K562 (cell line): ENCODE results near the gene KRT1. TPM values are rescaled to one million over a fixed set of nuclear protein-coding genes. Genes with fewer than 3 reads are reported as not detected.

ENCODE experiments used
- ATAC-seq: fragments of 200-7000 bp; cut with Tn5 transposase; 3 replicates; pipeline ENCODE4 v1.9.1; 2020; ENCODE audit warnings: moderate library complexity
- BruUV-seq: library from RNA; stranded (reverse); fragments of 400-500 nt; replicated peaks from 2 replicates; lab custom pipeline; 2021; lab: Mats Ljungman, UMichigan
- CTCF ChIA-PET: fragments of 300-600 bp; formaldehyde crosslinking; extraction: SDS; loops from one replicate; lab custom pipeline; 2021; ENCODE audit warnings: low intra/inter-chr PET ratio; lab: Yijun Ruan, JAX
- POLR2A ChIA-PET: fragments of 300-600, 350-650 bp; sonication (Branson Sonifier 250); formaldehyde crosslinking; extraction: SDS; loops from one replicate; lab custom pipeline; 2021; ENCODE audit warnings: antibody characterized with exemption, inconsistent platforms; lab: Yijun Ruan, JAX
- DNase-seq, 4 experiments: peaks; one replicate each; pipeline versions ENCODE4 v3.0.0 to v3.0.0-alpha.2; 2011 to 2018; ENCODE audit warnings: low spot score in 3 of 4, mixed read lengths in 3 of 4; ENCODE audit errors: extremely low read depth in 1 of 4
- FAIRE-seq: peaks from 2 replicates; lab custom pipeline; 2011; peaks lifted over from hg19 to GRCh38; lab: Jason Lieb, UNC
- H2AFZ ChIP-seq: 2 replicates; pipeline ENCODE4 v1.6.0; 2011; ENCODE audit warnings: low read depth, low read length, control low read depth, inconsistent platforms
- H3K27ac ChIP-seq: fragments of 200-600 bp; 3 replicates; pipeline ENCODE4 v1.8.0; 2011; ENCODE audit warnings: low read depth, mild to moderate bottlenecking, control low read depth, inconsistent platforms, low read length, moderate library complexity, mixed read lengths; ENCODE audit errors: extremely low read depth
- H3K27me3 ChIP-seq, 2 experiments: fragments of 300-600 bp in 1 of 2; 2 replicates in 1 of 2; 3 replicates in 1 of 2; pipeline versions ENCODE4 v1.6.0 to v1.8.0; 2011; ENCODE audit warnings: inconsistent platforms in 2 of 2, low read length in 2 of 2, mild to moderate bottlenecking in 1 of 2, mixed read lengths in 1 of 2, moderate library complexity in 1 of 2; ENCODE audit not compliant: control insufficient read depth in 2 of 2, insufficient read depth in 2 of 2
- H3K36me3 ChIP-seq: fragments of 300-600 bp; 3 replicates; pipeline ENCODE4 v1.8.0; 2011; ENCODE audit warnings: mild to moderate bottlenecking, low read length, inconsistent platforms; ENCODE audit not compliant: control insufficient read depth, insufficient read depth
- H3K4me1 ChIP-seq, 2 experiments: fragments of 200-600 bp in 1 of 2; replicated peaks in 1 of 2; 2 replicates in 1 of 2; 3 replicates in 1 of 2; pipeline versions ENCODE4 v1.5.1 to v1.8.0; 2011; ENCODE audit warnings: inconsistent platforms in 2 of 2, low read length in 2 of 2, mild to moderate bottlenecking in 1 of 2, mixed read lengths in 1 of 2, moderate library complexity in 1 of 2; ENCODE audit not compliant: control insufficient read depth in 2 of 2, insufficient read depth in 2 of 2
- H3K4me2 ChIP-seq: 2 replicates; pipeline ENCODE4 v1.6.1; 2011; ENCODE audit warnings: low read length, control low read depth, inconsistent platforms, mixed read lengths; ENCODE audit not compliant: insufficient read depth
- H3K4me3 ChIP-seq: fragments of 200-600 bp; sonication (generic), shearing (Covaris generic); 2 replicates; pipeline ENCODE4 v1.5.1; 2016; ENCODE audit warnings: control low read depth, inconsistent platforms
- H3K79me2 ChIP-seq: fragments of 200-600 bp; 3 replicates; pipeline ENCODE4 v1.8.0; 2011; ENCODE audit warnings: low read length, inconsistent platforms; ENCODE audit not compliant: control insufficient read depth, insufficient read depth
- H3K9ac ChIP-seq, 2 experiments: 2 replicates each; pipeline versions ENCODE4 v1.6.0 to v1.6.1; 2011; ENCODE audit warnings: low read depth in 2 of 2, low read length in 2 of 2, control low read depth in 1 of 2, inconsistent platforms in 1 of 2, mild to moderate bottlenecking in 1 of 2, mixed read lengths in 1 of 2; ENCODE audit not compliant: insufficient read depth in 1 of 2
- H3K9me1 ChIP-seq: one replicate; pipeline ENCODE4 v1.6.0; 2011; ENCODE audit warnings: inconsistent platforms, mild to moderate bottlenecking, low read length, moderate library complexity; ENCODE audit not compliant: control insufficient read depth, insufficient read depth
- H3K9me3 ChIP-seq: replicated peaks from 2 replicates; pipeline ENCODE4 v1.5.1; 2011; ENCODE audit warnings: low read depth, low read length, inconsistent platforms; ENCODE audit not compliant: control insufficient read depth, insufficient read depth
- H4K20me1 ChIP-seq: replicated peaks from 2 replicates; pipeline ENCODE4 v1.6.1; 2011; ENCODE audit warnings: low read length, inconsistent platforms, mixed read lengths; ENCODE audit not compliant: control insufficient read depth, insufficient read depth
- CEBPG ChIP-seq, 3 experiments: fragments of 200-800 bp in 1 of 3; sonication (Bioruptor generic) in 1 of 3; sonication (generic) in 1 of 3; formaldehyde crosslinking in 1 of 3; IDR thresholded peaks in 2 of 3; conservative IDR thresholded peaks in 1 of 3; 2 replicates each; pipeline versions ENCODE4 v1.6.1 to v1.8.0; 2016 to 2022; ENCODE audit warnings: missing compliant biosample characterization in 2 of 3, missing genetic modification characterization in 2 of 3, mild to moderate bottlenecking in 1 of 3, missing genetic modification reagents in 1 of 3
- EZH2 ChIP-seq: IDR thresholded peaks from 2 replicates; pipeline ENCODE4 v1.6.1; 2012; ENCODE audit warnings: low read depth, mild to moderate bottlenecking, inconsistent platforms, low read length, borderline replicate concordance
- HMGXB4 ChIP-seq: sonication (generic); formaldehyde crosslinking; IDR thresholded peaks from 2 replicates; pipeline ENCODE4 v1.8.1; 2023; ENCODE audit warnings: mild to moderate bottlenecking, missing genetic modification reagents
- KDM1A ChIP-seq, 2 experiments: fragments of 450-650 bp; IDR thresholded peaks; 2 replicates each; pipeline ENCODE4 v1.6.1; 2016; ENCODE audit warnings: mild to moderate bottlenecking in 2 of 2
- LCOR ChIP-seq: sonication (generic); formaldehyde crosslinking; IDR thresholded peaks from 2 replicates; pipeline ENCODE4 v1.8.0; 2022; ENCODE audit warnings: mild to moderate bottlenecking, missing genetic modification reagents
- MEIS2 ChIP-seq: fragments of 450-650 bp; IDR thresholded peaks from 2 replicates; pipeline ENCODE4 v1.6.1; 2014; ENCODE audit warnings: mild to moderate bottlenecking; ENCODE audit not compliant: partially characterized antibody
- MYC ChIP-seq, 2 experiments: fragments of 250-450 bp in 1 of 2; sonication (Bioruptor Pico) in 1 of 2; IDR thresholded peaks; 2 replicates each; pipeline versions ENCODE4 v1.5.1 to v1.6.1; 2012 to 2021; ENCODE audit warnings: low read depth in 2 of 2, borderline replicate concordance in 1 of 2, improper control_type of control experiment in 1 of 2, low read length in 1 of 2, mild to moderate bottlenecking in 1 of 2, moderate library complexity in 1 of 2
- POLR2H ChIP-seq: IDR thresholded peaks from 2 replicates; pipeline ENCODE4 v1.6.1; 2016; ENCODE audit warnings: missing genetic modification characterization, low read depth, mild to moderate bottlenecking, control low read depth, missing compliant biosample characterization, moderate library complexity
- RCOR1 ChIP-seq, 2 experiments: IDR thresholded peaks; 2 replicates each; pipeline ENCODE4 v1.6.1; 2012; ENCODE audit warnings: low read depth in 2 of 2, low read length in 2 of 2, borderline replicate concordance in 1 of 2, improper control_type of control experiment in 1 of 2
- SLC30A9 ChIP-seq: fragments of 250-450 bp; sonication (Bioruptor Pico); IDR thresholded peaks from 2 replicates; pipeline ENCODE4 v1.8.0; 2022; ENCODE audit warnings: mild to moderate bottlenecking, moderate library complexity
- SMARCA4 ChIP-seq: fragments of 450-650 bp; IDR thresholded peaks from 2 replicates; pipeline ENCODE4 v1.6.1; 2016
- SMARCA5 ChIP-seq: fragments of 450-650 bp; IDR thresholded peaks from 2 replicates; pipeline ENCODE4 v1.6.1; 2016
- ZBTB17 ChIP-seq: fragments of 450-650 bp; formaldehyde crosslinking; IDR thresholded peaks from 2 replicates; pipeline ENCODE4 v1.4.0; 2020; ENCODE audit warnings: mild to moderate bottlenecking
- ZNF311 ChIP-seq: fragments of 250-450 bp; sonication (Bioruptor Pico); IDR thresholded peaks from 2 replicates; pipeline ENCODE4 v1.4.0; 2020; ENCODE audit warnings: mild to moderate bottlenecking, moderate library complexity
- ZNF316 ChIP-seq: fragments of 450-650 bp; IDR thresholded peaks from 2 replicates; pipeline ENCODE4 v1.6.1; 2016
- ZNF583 ChIP-seq: fragments of 250-450 bp; sonication (Bioruptor Pico); IDR thresholded peaks from 2 replicates; pipeline ENCODE4 v1.4.0; 2020
- WGBS: fragments of 100-300 bp; shearing (Covaris generic); methylation state at CpG from one replicate; pipeline ENCODE4 v1.1.6; 2016; ENCODE audit warnings: low coverage, mixed read lengths; ENCODE audit not compliant: insufficient coverage; ENCODE audit errors: missing lambda C conversion rate; 5-methylcytosine and 5-hydroxymethylcytosine counted together
- in situ Hi-C: fragments of 300-500 bp; cut with MboI; formaldehyde crosslinking; loops from 4 replicates; pipeline ENCODE4 v1.15.0; 2018; ENCODE audit warnings: inconsistent platforms, mixed read lengths
- intact Hi-C: fragments of 100-400 bp; cut with micrococcal nuclease; formaldehyde crosslinking; loops from 2 replicates; pipeline ENCODE4 v1.14.2; 2022
- polyA plus RNA-seq, 8 experiments: library from polyadenylated mRNA; depleted of rRNA in 4 of 8; stranded (reverse) in 5 of 8; unstranded in 3 of 8; fragments of >200 nt; fragmentation: Nextera tagmentation in 2 of 8; fragmentation: Illumina TruSeq in 1 of 8; extraction: Ambion mirVana in 2 of 8; extraction: Trizol in 1 of 8; gene quantifications; 2 replicates each; pipeline versions ENCODE4 v1.2.1 to v1.2.3, GENCODE V29; 2011 to 2014; ENCODE audit warnings: inconsistent platforms in 1 of 8, missing spikeins in 1 of 8
- total RNA-seq, 7 experiments: library from RNA; depleted of rRNA in 6 of 7; stranded (reverse); fragments of >200 nt in 6 of 7; fragmentation: Illumina TruSeq in 2 of 7; extraction: Trizol in 2 of 7; gene quantifications; 2 replicates each; pipeline versions ENCODE4 v1.2.1 to v1.2.3, GENCODE V29; 2011 to 2021; ENCODE audit warnings: low replicate concordance in 1 of 7
- TF ChIP-seq, protein P1 (sequence below): IDR thresholded peaks from 2 replicates; pipeline ENCODE4 v1.6.1; 2016; ENCODE audit warnings: missing genetic modification characterization, missing compliant biosample characterization

Gene KRT1
- total and polyA plus RNA-seq, 9 of the 15 experiments (the other 6 are each of a cell fraction or from before 2014, with no cell fraction given): 0.18 TPM; not detected in 8

- TF ChIP-seq SMARCA4 (peak; percentile 98), ZBTB17 (0 out of 2 replicates have a peak, but pooled peaks have one; percentile 20), LCOR (CRISPR knock-in tag) (peak; percentile 87), MYC (IDR thresholded peaks at IDR 0.05; ENCODE audit: low read depth, low read length) (peak; percentile 79; the same call in 1 of the 2 replicates), MYC (CRISPR knock-in tag; IDR thresholded peaks at IDR 0.05; ENCODE audit: borderline replicate concordance, low read depth) (peak; percentile 59; the same call in 1 of the 2 replicates)
Measured at GRCh38 chr12:52662093-52662917, 17.9 kb downstream of the KRT1 start (continued).

DNA sequence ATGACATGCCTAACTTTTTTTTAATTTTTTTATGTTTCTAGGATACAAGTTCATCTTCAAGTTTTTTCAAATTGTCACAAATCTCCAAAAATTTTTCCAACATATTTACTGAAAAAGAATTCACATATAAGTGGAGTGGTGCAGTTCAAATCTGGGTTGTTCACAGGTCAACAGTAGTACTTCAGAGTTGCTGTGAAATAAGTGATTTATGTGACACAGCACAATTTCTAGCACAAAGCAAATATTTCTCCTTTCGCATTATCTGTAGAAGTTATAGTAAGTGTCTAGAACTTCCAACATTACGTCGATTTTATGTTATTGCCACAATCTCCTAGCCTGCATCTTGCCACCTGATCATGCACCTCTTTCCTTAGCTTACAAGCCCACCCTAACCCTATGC lies 18.5 kb downstream of the KRT1 start:
- Histone ChIP-seq H2AFZ (peak overlapping the region; percentile 70), H3K27me3 (no peaks in the 10 kb centered on the region), H3K9me1 (peaks cover 2% of the 10 kb centered on the region), H4K20me1 (no peaks in the 10 kb centered on the region), H3K4me1 (peaks cover 39 to 50% of the 10 kb centered on the region in 2 experiments), H3K9me3 (no peaks in the 10 kb centered on the region), H3K27ac (peak overlapping the region; percentile 93), H3K4me3 (no peak overlapping the region), H3K36me3 (no peaks in the 10 kb centered on the region), H3K9ac (peak overlapping the region; percentile 2 to 57; a peak in 3 of 4 replicates), H3K79me2 (no peaks in the 10 kb centered on the region), H3K4me2 (peak overlapping the region; percentile 77)
- POLR2A ChIA-PET: interaction anchor here (1.0 kb wide), 1 partner anchor 25 kb away, joined by 3 read pairs; no protein-coding TSS in a partner anchor
- BruUV-seq: no TSS peak
- DNase-seq: peak in 1 of 4 experiments; percentile 17
- in situ Hi-C loops: no loop called here
- FAIRE-seq: no peak
- WGBS: 10% methylated on average over 3 of the region's 3 CpGs
- no peak; the same call in 2 of the 3 replicates for ATAC-seq
- CTCF ChIA-PET: no interaction called here
- intact Hi-C loops: loop anchor here (5.0 kb wide), 1 partner anchor 74 kb away; no protein-coding TSS in a partner anchor
- TF ChIP-seq ZNF316: peak; percentile 80
- TF ChIP-seq ZNF583 (CRISPR knock-in tag): no peak
- TF ChIP-seq ZNF311 (CRISPR knock-in tag): no peak
- TF ChIP-seq HMGXB4 (CRISPR knock-in tag): no peak
- no peak for TF ChIP-seq CEBPG (CRISPR knock-in tag; IDR thresholded peaks at IDR 0.05)
- no peak for TF ChIP-seq CEBPG (tag; conservative IDR thresholded peaks at IDR 0.05 in 1 of 2, IDR thresholded peaks at IDR 0.05 in 1 of 2)
- TF ChIP-seq SMARCA5: no peak
- 0 out of 4 replicates have a peak, but pooled peaks of 1 of the 2 experiments have one; percentile 39 for TF ChIP-seq RCOR1 (IDR thresholded peaks at IDR 0.05; ENCODE audit: borderline replicate concordance in 1 of 2, low read depth in 2 of 2, low read length in 2 of 2)
- TF ChIP-seq MEIS2: peak; percentile 82
- TF ChIP-seq POLR2H: no peak
- no peak for TF ChIP-seq EZH2
- peak; percentile 57 to 62; a peak in 3 of 4 replicates for TF ChIP-seq KDM1A (IDR thresholded peaks at IDR 0.05)
- TF ChIP-seq, protein P1, sequence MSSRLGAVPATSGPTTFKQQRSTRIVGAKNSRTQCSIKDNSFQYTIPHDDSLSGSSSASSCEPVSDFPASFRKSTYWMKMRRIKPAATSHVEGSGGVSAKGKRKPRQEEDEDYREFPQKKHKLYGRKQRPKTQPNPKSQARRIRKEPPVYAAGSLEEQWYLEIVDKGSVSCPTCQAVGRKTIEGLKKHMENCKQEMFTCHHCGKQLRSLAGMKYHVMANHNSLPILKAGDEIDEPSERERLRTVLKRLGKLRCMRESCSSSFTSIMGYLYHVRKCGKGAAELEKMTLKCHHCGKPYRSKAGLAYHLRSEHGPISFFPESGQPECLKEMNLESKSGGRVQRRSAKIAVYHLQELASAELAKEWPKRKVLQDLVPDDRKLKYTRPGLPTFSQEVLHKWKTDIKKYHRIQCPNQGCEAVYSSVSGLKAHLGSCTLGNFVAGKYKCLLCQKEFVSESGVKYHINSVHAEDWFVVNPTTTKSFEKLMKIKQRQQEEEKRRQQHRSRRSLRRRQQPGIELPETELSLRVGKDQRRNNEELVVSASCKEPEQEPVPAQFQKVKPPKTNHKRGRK (tag): 0 out of 2 replicates have a peak, but pooled peaks have one; percentile 43
- no peak for TF ChIP-seq SLC30A9 (CRISPR knock-in tag)
